ENCODE results near the gene SYT7.

Gene SYT7

GRCh38 chr11:61607920-61608599, 27.2 kb upstream of the SYT7 start:
- DNase-seq (ENCODE audit: low spot score), result no peak

- DNase-seq (ENCODE audit: low spot score), result no peak
Observed at GRCh38 chr11:61607426-61607825, 26.6 kb upstream of the SYT7 start.

GRCh38 chr11:61603667-61604066, 22.8 kb upstream of the SYT7 start:
- DNase-seq (ENCODE audit: low spot score), result no peak

GRCh38 chr11:61602775-61603569, 22.1 kb upstream of the SYT7 start:
- no peak for DNase-seq (ENCODE audit: low spot score)

GRCh38 chr11:61601512-61601911, 20.6 kb upstream of the SYT7 start:
- DNase-seq (ENCODE audit: low spot score), result no peak

GRCh38 chr11:61599968-61600710, 19.3 kb upstream of the SYT7 start:
- no peak for DNase-seq (ENCODE audit: low spot score)

- DNase-seq (ENCODE audit: low spot score), result no peak
Observed at GRCh38 chr11:61598886-61599868, 18.3 kb upstream of the SYT7 start.

GRCh38 chr11:61598374-61598773, 17.5 kb upstream of the SYT7 start:
- no peak for DNase-seq (ENCODE audit: low spot score)

- no peak for DNase-seq (ENCODE audit: low spot score)
Observed at GRCh38 chr11:61596990-61597389, 16.1 kb upstream of the SYT7 start.

- DNase-seq (ENCODE audit: low spot score), result no peak
Observed at GRCh38 chr11:61596542-61596941, 15.7 kb upstream of the SYT7 start.

- no peak for DNase-seq (ENCODE audit: low spot score)
Observed at GRCh38 chr11:61594907-61595257, 14.0 kb upstream of the SYT7 start.

GRCh38 chr11:61593151-61593550, 12.3 kb upstream of the SYT7 start:
- no peak for DNase-seq (ENCODE audit: low spot score)

- no peak for DNase-seq (ENCODE audit: low spot score)
Observed at GRCh38 chr11:61592176-61592575, 11.3 kb upstream of the SYT7 start.

GRCh38 chr11:61589961-61590360, 9.1 kb upstream of the SYT7 start:
- DNase-seq (ENCODE audit: low spot score), result no peak

- peak; percentile 83 for DNase-seq (ENCODE audit: low spot score)
Observed at GRCh38 chr11:61588728-61589191, 7.9 kb upstream of the SYT7 start.

GRCh38 chr11:61587951-61588727, 7.3 kb upstream of the SYT7 start:
- DNase-seq (ENCODE audit: low spot score), result no peak

GRCh38 chr11:61587541-61587941, 6.7 kb upstream of the SYT7 start:
- DNase-seq (ENCODE audit: low spot score), result peak; percentile 77

GRCh38 chr11:61586792-61587430, 6.0 kb upstream of the SYT7 start:
- DNase-seq (ENCODE audit: low spot score), result no peak

GRCh38 chr11:61585115-61585514, 4.2 kb upstream of the SYT7 start:
- DNase-seq (ENCODE audit: low spot score), result no peak

GRCh38 chr11:61581931-61582330, 1.1 kb upstream of the SYT7 start:
- no peak for DNase-seq (ENCODE audit: low spot score)
